GM13976 (cell line): ENCODE measurements around the gene CLBA1.
"Not testable (repeated sequence)": the region's sequence is repeated elsewhere in the genome, so short reads cannot be mapped to it uniquely, and the experiment has no call there.

Experiments
- DNase-seq: peaks from one replicate; pipeline ENCODE4 v3.0.0; 2012; ENCODE audit warnings: low spot score
- in situ Hi-C: fragments of 300-500 bp; cut with MboI; formaldehyde crosslinking; loops from one replicate; pipeline ENCODE4 v1.12.0; 2022; ENCODE audit warnings: low sequenced_read_pairs, mixed read lengths, inconsistent platforms; ENCODE audit not compliant: unreplicated experiment
- TF ChIP-seq, protein P1 (sequence below): IDR thresholded peaks from 2 replicates; pipeline ENCODE4 v1.5.1; 2012; ENCODE audit warnings: borderline replicate concordance, mild to moderate bottlenecking; ENCODE audit not compliant: insufficient read depth; ENCODE audit errors: extremely low read depth, missing control alignments, control extremely low read depth

The CLBA1 gene

DNA sequence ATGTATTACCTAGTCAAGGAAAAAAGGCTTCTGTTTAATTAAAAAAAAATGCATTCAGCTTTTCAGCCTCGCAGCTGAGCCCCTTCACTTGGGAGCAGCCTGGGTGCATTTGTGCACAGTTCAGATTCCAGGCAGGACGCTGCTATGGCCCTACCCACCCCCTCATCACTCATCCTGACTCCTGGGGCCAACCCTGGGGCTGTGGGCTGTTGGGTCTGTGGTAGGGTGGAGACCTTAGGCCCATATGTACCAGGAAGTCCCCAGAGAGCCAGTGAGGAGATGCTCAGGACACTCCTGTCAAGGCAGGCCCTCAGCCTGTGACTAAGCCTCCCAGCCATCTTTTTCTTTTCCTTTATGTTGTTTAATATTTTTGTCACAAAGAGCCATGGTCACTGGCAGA, 44.6 kb downstream of the CLBA1 start:
- in situ Hi-C loops, result loop anchor here (10.0 kb wide), 1 partner anchor 45 kb away; the partner anchor contains the start of gene CLBA1
- no peak for DNase-seq
- TF ChIP-seq, protein P1, sequence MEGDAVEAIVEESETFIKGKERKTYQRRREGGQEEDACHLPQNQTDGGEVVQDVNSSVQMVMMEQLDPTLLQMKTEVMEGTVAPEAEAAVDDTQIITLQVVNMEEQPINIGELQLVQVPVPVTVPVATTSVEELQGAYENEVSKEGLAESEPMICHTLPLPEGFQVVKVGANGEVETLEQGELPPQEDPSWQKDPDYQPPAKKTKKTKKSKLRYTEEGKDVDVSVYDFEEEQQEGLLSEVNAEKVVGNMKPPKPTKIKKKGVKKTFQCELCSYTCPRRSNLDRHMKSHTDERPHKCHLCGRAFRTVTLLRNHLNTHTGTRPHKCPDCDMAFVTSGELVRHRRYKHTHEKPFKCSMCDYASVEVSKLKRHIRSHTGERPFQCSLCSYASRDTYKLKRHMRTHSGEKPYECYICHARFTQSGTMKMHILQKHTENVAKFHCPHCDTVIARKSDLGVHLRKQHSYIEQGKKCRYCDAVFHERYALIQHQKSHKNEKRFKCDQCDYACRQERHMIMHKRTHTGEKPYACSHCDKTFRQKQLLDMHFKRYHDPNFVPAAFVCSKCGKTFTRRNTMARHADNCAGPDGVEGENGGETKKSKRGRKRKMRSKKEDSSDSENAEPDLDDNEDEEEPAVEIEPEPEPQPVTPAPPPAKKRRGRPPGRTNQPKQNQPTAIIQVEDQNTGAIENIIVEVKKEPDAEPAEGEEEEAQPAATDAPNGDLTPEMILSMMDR, result no peak

DNA sequence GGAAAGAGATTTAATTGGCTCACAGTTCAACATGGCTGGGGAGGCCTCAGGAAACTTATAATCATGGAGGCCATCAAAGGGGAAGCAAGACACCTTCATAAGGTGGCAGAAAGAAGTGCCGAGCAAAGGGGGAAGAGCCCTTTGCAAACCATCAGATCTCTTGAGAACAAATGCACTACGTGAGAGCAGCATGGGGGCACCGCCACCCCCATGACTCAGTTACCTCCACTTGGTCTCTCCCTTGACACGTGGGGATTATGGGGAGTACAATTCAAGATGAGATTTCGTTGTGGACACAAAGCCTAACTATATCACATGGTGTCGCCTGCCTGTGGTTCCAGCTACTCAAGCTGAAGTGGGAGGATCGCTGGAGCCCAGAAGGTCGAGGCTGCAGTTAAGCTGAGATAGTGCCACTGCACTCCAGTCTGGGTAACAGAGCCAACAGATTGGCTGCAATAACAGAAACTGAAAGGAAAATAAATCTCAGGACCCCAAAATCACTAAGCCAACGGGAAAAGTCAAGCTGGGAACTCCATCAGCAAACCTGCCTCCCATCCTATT, 45.3 kb downstream of the CLBA1 start:
- no peak for DNase-seq
- in situ Hi-C loops, result loop anchor here (10.0 kb wide), 1 partner anchor 46 kb away; the partner anchor contains the start of gene CLBA1
- TF ChIP-seq, protein P1, result no peak

DNA sequence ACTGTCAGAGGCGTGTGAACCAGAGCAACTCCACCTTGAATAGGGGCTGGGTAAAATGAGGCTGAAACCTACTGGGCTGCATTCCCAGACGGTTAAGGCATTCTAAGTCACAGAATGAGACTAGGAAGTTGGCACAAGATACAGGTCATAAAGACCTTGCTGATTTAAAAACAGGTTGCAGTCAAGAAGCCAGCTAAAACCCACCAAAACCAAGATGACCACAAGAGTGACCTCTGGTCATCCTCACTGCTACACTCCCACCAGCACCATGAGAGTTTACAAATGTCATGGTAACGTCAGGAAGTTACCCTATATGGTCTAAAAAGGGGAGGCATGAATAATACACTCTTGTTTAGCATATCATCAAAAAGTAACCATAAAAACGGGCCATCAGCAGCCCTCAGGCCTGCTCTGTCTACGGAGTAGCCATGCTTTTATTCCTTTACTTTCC, 46.9 kb downstream of the CLBA1 start:
- in situ Hi-C loops, result loop anchor here (10.0 kb wide), 1 partner anchor 48 kb away; the partner anchor contains the start of gene CLBA1

DNA sequence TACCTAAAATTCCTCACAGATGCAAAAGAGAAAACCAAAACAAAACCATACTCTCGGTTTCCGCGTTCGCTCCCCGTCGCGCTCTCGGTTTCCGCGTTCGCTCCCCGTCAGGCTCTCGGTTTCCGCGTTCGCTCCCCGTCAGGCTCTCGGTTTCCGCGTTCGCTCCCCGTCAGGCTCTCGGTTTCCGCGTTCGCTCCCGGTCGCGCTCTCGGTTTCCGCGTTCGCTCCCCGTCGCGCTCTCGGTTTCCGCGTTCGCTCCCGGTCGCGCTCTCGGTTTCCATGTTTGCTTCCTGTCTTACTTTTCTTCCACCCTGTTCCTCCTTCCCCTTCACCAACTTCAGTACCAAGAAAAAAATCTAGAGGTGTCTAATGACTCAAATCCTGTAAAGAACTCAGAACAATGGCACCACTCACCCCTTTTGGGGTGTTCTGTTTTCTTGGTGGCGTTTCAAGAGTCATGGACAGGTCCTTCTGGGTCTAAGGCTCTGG, 47.9 kb downstream of the CLBA1 start:
- not testable (repeated sequence) for DNase-seq

More for the DNA sequence above, 46.9 kb downstream of the CLBA1 start:
- DNase-seq, result not testable (repeated sequence)

DNA sequence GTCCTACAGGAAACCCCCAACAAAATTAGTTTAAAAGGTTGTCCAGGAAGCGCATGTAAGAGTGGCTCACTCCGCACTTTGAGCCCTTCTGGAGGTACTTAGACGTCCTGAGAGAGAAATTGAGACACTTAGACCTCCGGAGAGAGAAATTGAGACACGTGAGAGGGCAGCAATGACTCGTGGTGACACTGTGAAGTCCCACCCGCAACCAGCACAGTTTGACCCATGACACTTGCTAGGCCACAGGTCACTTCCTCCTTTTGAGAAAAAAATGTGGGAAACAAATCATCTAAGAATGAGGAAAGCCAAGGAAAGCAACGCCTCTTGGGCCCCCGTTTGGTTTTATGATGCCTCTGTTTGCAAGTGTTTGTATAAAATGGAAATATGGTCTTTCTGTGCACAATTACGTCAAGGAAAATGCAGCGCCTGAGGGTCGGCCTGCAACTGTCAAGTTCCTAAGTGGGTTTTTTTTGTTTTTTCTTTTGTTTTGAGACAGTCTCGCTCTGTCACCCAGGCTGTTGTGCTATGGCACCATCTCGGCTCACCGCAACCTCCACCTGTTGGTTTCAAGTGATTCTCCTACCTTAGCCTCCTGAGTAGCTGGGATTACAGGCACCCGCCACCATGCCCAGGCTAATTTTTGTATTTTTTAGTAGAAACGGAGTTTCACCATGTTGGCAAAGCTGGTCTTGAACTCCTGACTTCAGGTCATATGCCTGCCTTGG, 48.9 kb downstream of the CLBA1 start:
- DNase-seq, result no peak
- TF ChIP-seq, protein P1, result no peak
- in situ Hi-C loops, result loop anchor here (10.0 kb wide), 1 partner anchor 50 kb away; the partner anchor contains the start of gene CLBA1

More for the DNA sequence above, 47.9 kb downstream of the CLBA1 start:
- in situ Hi-C loops, result loop anchor here (10.0 kb wide), 1 partner anchor 49 kb away; the partner anchor contains the start of gene CLBA1

DNA sequence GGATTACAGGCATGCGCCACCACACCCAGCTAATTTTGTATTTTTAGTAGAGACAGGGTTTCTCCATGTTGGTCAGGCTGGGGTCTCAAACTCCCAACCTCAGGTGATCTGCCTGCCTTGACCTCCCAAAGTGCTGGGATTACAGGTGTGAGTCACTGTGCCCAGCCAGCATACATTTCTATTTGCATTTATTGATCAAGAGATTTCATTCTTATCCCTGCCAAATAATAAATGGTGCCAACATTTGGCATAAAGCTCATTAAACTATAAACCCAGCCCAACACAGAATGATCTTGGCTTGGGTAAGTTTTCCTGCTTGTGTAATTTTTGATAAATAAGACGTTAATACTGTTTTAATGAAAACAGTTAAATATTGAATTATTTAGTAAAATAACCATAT, 50.0 kb downstream of the CLBA1 start:
- in situ Hi-C loops, result loop anchor here (10.0 kb wide), 1 partner anchor 51 kb away; the partner anchor contains the start of gene CLBA1
- DNase-seq, result not testable (repeated sequence)

DNA sequence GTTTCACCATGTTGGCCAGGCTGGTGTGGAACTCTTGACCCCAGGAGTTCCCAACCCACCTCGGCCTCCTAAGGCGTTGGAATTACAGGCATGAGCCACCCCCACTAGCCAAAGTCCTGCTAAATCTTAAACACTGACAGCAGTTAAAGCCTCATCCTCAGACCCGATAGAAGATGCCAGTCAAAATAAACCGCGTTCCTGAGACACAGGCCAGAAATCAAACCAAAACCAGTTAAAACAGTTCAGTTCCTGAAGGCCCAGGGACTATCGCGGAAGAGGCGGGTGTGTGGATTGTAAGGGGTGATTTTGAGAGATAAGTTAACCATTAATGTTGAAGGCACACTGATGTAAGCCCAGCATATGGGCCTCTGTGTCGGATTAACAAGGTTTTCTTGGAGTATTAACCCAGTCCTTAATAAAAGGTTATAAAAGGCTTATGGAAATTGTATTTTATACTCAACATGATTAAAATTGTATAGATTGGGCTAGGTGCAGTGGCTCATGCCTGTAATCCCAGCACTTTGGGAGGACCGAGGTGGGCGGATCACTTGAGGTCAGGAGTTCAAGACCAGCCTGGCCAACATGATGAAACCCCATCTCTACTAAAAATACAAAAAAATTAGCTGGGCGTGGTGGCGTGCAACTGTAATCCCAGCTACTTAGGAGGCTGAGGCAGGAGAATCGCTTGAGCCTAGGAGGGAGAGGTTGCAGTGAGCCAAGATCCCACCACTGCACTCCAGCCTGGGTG, 54.0 kb downstream of the CLBA1 start:
- in situ Hi-C loops, result loop anchor here (10.0 kb wide), 1 partner anchor 55 kb away; the partner anchor contains the start of gene CLBA1
- TF ChIP-seq, protein P1, result no peak
- DNase-seq, result no peak
